HepG2 (cell line): Measurements from ENCODE around the gene SMIM11. TPM values are rescaled to one million over a fixed set of nuclear protein-coding genes. Genes with fewer than 3 reads are reported as not detected.
A peak's percentile ranks its signal among the peaks of the same experiment; 100 is the strongest.
"Not testable (repeated sequence)": the region's sequence is repeated elsewhere in the genome, so short reads cannot be mapped to it uniquely, and the experiment has no call there.

Source experiments
- ATAC-seq: fragments of 200-7000 bp; cut with Tn5 transposase; 3 replicates; pipeline ENCODE4 v1.9.1; 2020; ENCODE audit warnings: mild to moderate bottlenecking, moderate library complexity
- Bru-seq: library from RNA; stranded (reverse); fragments of 400-500 nt; gene quantifications from one replicate; lab custom pipeline; 2021; lab: Mats Ljungman, UMichigan
- BruChase-seq, 2 experiments: library from RNA; stranded (reverse); fragments of 400-500 nt; gene quantifications; one replicate each; lab custom pipeline; 2021; lab: Mats Ljungman, UMichigan
- BruUV-seq: library from RNA; stranded (reverse); fragments of 400-500 nt; replicated peaks from 2 replicates; lab custom pipeline; 2021; lab: Mats Ljungman, UMichigan
- CTCF ChIA-PET: fragments of 300-600 bp; formaldehyde crosslinking; extraction: SDS; loops from one replicate; lab custom pipeline; 2021; ENCODE audit warnings: low total read pairs, inconsistent platforms, low intra/inter-chr PET ratio; lab: Yijun Ruan, JAX
- POLR2A ChIA-PET: fragments of 350-600 bp; sonication (Branson Sonifier 250); formaldehyde crosslinking; loops from one replicate; lab custom pipeline; 2020; ENCODE audit warnings: antibody characterized with exemption, inconsistent platforms; lab: Yijun Ruan, JAX
- DNase-seq: peaks from one replicate; pipeline ENCODE4 v3.0.0-alpha.2; 2015; ENCODE audit warnings: low spot score
- FAIRE-seq: peaks from 3 replicates; lab custom pipeline; 2011; peaks lifted over from hg19 to GRCh38; lab: Jason Lieb, UNC
- H2AFZ ChIP-seq: one replicate; pipeline ENCODE4 v1.6.1; 2011; ENCODE audit warnings: low read length, inconsistent platforms
- H3K27ac ChIP-seq: fragments of 300-600 bp; 3 replicates; pipeline ENCODE4 v1.8.0; 2011; ENCODE audit warnings: mixed run types, mild to moderate bottlenecking, mixed read lengths, low read length, inconsistent platforms; ENCODE audit not compliant: insufficient read depth; ENCODE audit errors: extremely low read length
- H3K27me3 ChIP-seq, 2 experiments: fragments of 200-600 bp in 1 of 2; 2 replicates in 1 of 2; 3 replicates in 1 of 2; pipeline versions ENCODE4 v1.6.0 to v1.8.0; 2011; ENCODE audit warnings: low read length in 2 of 2, mild to moderate bottlenecking in 2 of 2, moderate library complexity in 2 of 2, inconsistent platforms in 1 of 2; ENCODE audit not compliant: insufficient read depth in 2 of 2, control insufficient read depth in 1 of 2
- H3K36me3 ChIP-seq, 2 experiments: fragments of 200-600 bp in 1 of 2; replicated peaks in 1 of 2; 2 replicates in 1 of 2; 3 replicates in 1 of 2; pipeline versions ENCODE4 v1.5.1 to v1.8.0; 2011; ENCODE audit warnings: low read length in 2 of 2, inconsistent platforms in 1 of 2; ENCODE audit not compliant: insufficient read depth in 2 of 2, control insufficient read depth in 1 of 2
- H3K4me1 ChIP-seq: 2 replicates; pipeline ENCODE4 v1.5.1; 2012; ENCODE audit warnings: low read length, inconsistent platforms; ENCODE audit not compliant: insufficient read depth
- H3K4me2 ChIP-seq: 2 replicates; pipeline ENCODE4 v1.6.0; 2011; ENCODE audit warnings: low read depth, low read length, inconsistent platforms
- H3K4me3 ChIP-seq, 3 experiments: fragments of 200-600 bp in 1 of 3; sonication (generic), shearing (Covaris generic) in 1 of 3; replicated peaks in 1 of 3; 2 replicates each; pipeline ENCODE4 v1.5.1; 2011 to 2016; ENCODE audit warnings: low read length in 3 of 3, inconsistent platforms in 2 of 3, low read depth in 2 of 3, mild to moderate bottlenecking in 2 of 3, control low read depth in 1 of 3, mixed read lengths in 1 of 3; ENCODE audit not compliant: insufficient read depth in 1 of 3
- H3K79me2 ChIP-seq: one replicate; pipeline ENCODE4 v1.6.1; 2011; ENCODE audit warnings: low read length, inconsistent platforms; ENCODE audit not compliant: insufficient read depth
- H3K9ac ChIP-seq: 2 replicates; pipeline ENCODE4 v1.6.0; 2011; ENCODE audit warnings: mild to moderate bottlenecking, low read depth, low read length, inconsistent platforms; ENCODE audit not compliant: insufficient read depth
- H3K9me3 ChIP-seq: 2 replicates; pipeline ENCODE4 v1.5.1; 2012; ENCODE audit warnings: mild to moderate bottlenecking, low read length
- H4K20me1 ChIP-seq: 2 replicates; pipeline ENCODE4 v1.6.0; 2011; ENCODE audit warnings: inconsistent platforms, mild to moderate bottlenecking, low read length, moderate library complexity; ENCODE audit not compliant: insufficient read depth
- WGBS: methylation state at CpG from one replicate; pipeline ENCODE4 v1.1.6; 2017; ENCODE audit warnings: low lambda C conversion rate; 5-methylcytosine and 5-hydroxymethylcytosine counted together
- in situ Hi-C: cut with HindIII; loops from 2 replicates; pipeline ENCODE4 v1.10.0; 2017; ENCODE audit warnings: low pct_unique_long_range_greater_than_20kb; ENCODE audit not compliant: extremely low pct_ligation_motif_present
- intact Hi-C: fragments of 100-400 bp; cut with micrococcal nuclease; formaldehyde crosslinking; loops from one replicate; pipeline ENCODE4 v1.10.0; 2022; ENCODE audit not compliant: unreplicated experiment
- long read RNA-seq, 2 experiments: library from RNA in 1 of 2; library from polyadenylated mRNA in 1 of 2; stranded (forward) in 1 of 2; unstranded in 1 of 2; transcript quantifications; one replicate each; pipeline ENCODE4 v2.0.0, GENCODE V29; 2019 to 2022
- polyA minus RNA-seq, 3 experiments: library from RNA; depleted of rRNA, polyadenylated mRNA; stranded (reverse); fragments of >200 nt; gene quantifications; 2 replicates each; pipeline ENCODE4 v1.2.3, GENCODE V29; 2011; ENCODE audit warnings: low replicate concordance in 1 of 3
- polyA plus RNA-seq, 8 experiments: library from polyadenylated mRNA; depleted of rRNA in 3 of 8; stranded (reverse) in 7 of 8; unstranded in 1 of 8; fragments of >200 nt; fragmentation: Illumina TruSeq in 4 of 8; extraction: Trizol in 4 of 8; gene quantifications; 2 replicates each; pipeline versions ENCODE4 v1.2.1 to v1.2.3, GENCODE V29; 2011 to 2016; ENCODE audit warnings: low read depth in 4 of 8, missing spikeins in 1 of 8, mixed read lengths in 1 of 8; ENCODE audit not compliant: insufficient read depth in 1 of 8
- total RNA-seq, 5 experiments: library from RNA; depleted of rRNA; stranded (reverse); fragments of >200 nt; fragmentation: Illumina TruSeq; extraction: Trizol; gene quantifications; 2 replicates each; pipeline ENCODE4 v1.2.3, GENCODE V29; 2016; ENCODE audit warnings: low read depth in 1 of 5

Gene SMIM11, protein sequence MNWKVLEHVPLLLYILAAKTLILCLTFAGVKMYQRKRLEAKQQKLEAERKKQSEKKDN
- total RNA-seq (2016; rRNA removed; fragmentation: Illumina TruSeq; extraction: Trizol): 6.4 and 33.6 TPM in 2 replicates
- 3.6 and 4.4 TPM in 2 replicates for total RNA-seq (2016; cell fraction: cytosol; rRNA removed; fragmentation: Illumina TruSeq; extraction: Trizol; ENCODE audit: low read depth)
- 3.9 and 6.3 TPM in 2 replicates for total RNA-seq (2016; cell fraction: insoluble cytoplasmic fraction; rRNA removed; fragmentation: Illumina TruSeq; extraction: Trizol)
- total RNA-seq (2016; cell fraction: membrane; rRNA removed; fragmentation: Illumina TruSeq; extraction: Trizol): 3.8 and 22.1 TPM in 2 replicates
- total RNA-seq (2016; cell fraction: nucleus; rRNA removed; fragmentation: Illumina TruSeq; extraction: Trizol): 2.7 and 5.4 TPM in 2 replicates
- polyA plus RNA-seq (2011; rRNA removed): 6.8 and 18.9 TPM in 2 replicates
- polyA plus RNA-seq (2011; cell fraction: cytosol; rRNA removed): 3.8 and 5.2 TPM in 2 replicates
- 2.1 and 6.5 TPM in 2 replicates for polyA plus RNA-seq (2011; cell fraction: nucleus; rRNA removed)
- polyA plus RNA-seq (2012): 0.95 and 1.3 TPM in 2 replicates
- polyA plus RNA-seq (2016; cell fraction: cytosol; fragmentation: Illumina TruSeq; extraction: Trizol; ENCODE audit: low read depth): 20.7 and 38.8 TPM in 2 replicates
- 5.8 and 18.1 TPM in 2 replicates for polyA plus RNA-seq (2016; cell fraction: insoluble cytoplasmic fraction; fragmentation: Illumina TruSeq; extraction: Trizol; ENCODE audit: low read depth)
- 9.3 and 18.0 TPM in 2 replicates for polyA plus RNA-seq (2016; cell fraction: membrane; fragmentation: Illumina TruSeq; extraction: Trizol; ENCODE audit: low read depth)
- 4.7 and 7.1 TPM in 2 replicates for polyA plus RNA-seq (2016; cell fraction: nucleus; fragmentation: Illumina TruSeq; extraction: Trizol; ENCODE audit: insufficient read depth, low read depth)
- polyA minus RNA-seq (2011; rRNA and poly(A)+ RNA removed; ENCODE audit: low replicate concordance): 3.0 and 12.3 TPM in 2 replicates
- 1.3 and 3.8 TPM in 2 replicates for polyA minus RNA-seq (2011; cell fraction: cytosol; rRNA and poly(A)+ RNA removed)
- 3.0 and 6.0 TPM in 2 replicates for polyA minus RNA-seq (2011; cell fraction: nucleus; rRNA and poly(A)+ RNA removed)
- percentile 9 among the genes with signal in this experiment for Bru-seq, nascent RNA
- BruChase-seq, experiment 1, labeled RNA remaining after a 6-hour chase: percentile 4 among the genes with signal in this experiment
- BruChase-seq, experiment 2, labeled RNA remaining after a 2-hour chase: percentile 4 among the genes with signal in this experiment
- long read RNA-seq, experiment 1, transcript SMIM11A-201 (4 exons, 850 nt): major isoform, 10 of 13 reads
- long read RNA-seq, experiment 1, partial matches to known transcripts: 2 of 13 reads
- long read RNA-seq, experiment 1, other reads (novel, unspliced or antisense): 0 of 13 reads
- long read RNA-seq, experiment 2, transcript SMIM11A-201 (4 exons, 850 nt): major isoform, 8 of 15 reads
- long read RNA-seq, experiment 2, partial matches to known transcripts: 4 of 15 reads
- long read RNA-seq, experiment 2, other reads (novel, unspliced or antisense): 3 of 15 reads

DNA sequence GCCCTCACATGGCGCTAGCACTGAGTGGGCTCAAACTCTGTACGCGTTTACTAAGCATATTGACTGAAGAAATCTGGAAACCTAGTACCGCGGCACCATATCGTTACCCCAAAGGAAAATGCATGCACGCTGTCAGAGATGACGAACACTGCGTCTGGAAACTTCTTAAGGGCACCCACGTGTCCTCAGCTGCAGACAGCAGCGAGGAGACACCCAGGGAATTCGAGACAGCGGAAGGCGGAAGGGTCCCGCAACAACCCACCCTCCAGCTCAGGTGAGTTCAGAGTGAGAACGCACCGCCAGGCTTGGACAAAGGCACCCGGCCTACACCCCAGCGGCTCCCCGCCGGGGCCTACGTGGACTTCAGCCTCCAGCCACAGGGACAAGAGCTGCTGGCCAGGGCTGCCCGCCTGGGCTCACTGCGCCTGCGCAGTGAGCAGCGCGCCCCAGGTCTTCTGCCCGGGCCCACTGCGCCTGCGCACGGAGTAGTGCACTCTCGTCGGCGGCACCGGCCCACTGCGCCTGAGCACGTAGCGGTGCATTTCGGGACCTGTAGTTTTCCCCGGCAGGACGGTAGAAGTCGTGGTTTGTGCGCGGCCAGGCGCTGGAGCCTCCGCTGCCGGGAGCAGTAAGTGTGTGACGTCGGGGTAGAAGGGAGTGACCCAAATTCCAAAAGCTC lies at the start of gene SMIM11:
TSS of gene SMIM11 (plus strand) at position 568 of the 679 bp plus-strand sequence. CDS start 3,998 bp downstream, outside the sequence.
- H3K27me3 ChIP-seq, H3K9ac ChIP-seq, in situ Hi-C loops, H3K36me3 ChIP-seq, H2AFZ ChIP-seq, H3K79me2 ChIP-seq, H4K20me1 ChIP-seq, H3K27ac ChIP-seq, intact Hi-C loops, H3K9me3 ChIP-seq, CTCF ChIA-PET, H3K4me2 ChIP-seq, H3K4me3 ChIP-seq, POLR2A ChIA-PET, DNase-seq: not testable (repeated sequence)
- no CpG with 5 or more reads among the region's 49 CpGs for WGBS
- TSS peak; percentile 96 for BruUV-seq
- FAIRE-seq (peak; percentile 26), ATAC-seq (peak; percentile 93)
- peaks cover 25% of the 10 kb centered on the region for H3K4me1 ChIP-seq
